ENCODE results near the gene MAPK12.

- no peak for TF ChIP-seq CTCF (IDR thresholded peaks at IDR 0.05; ENCODE audit: poor library complexity)
- TF ChIP-seq EZH2phosphoT487 (IDR thresholded peaks at IDR 0.05; ENCODE audit: low read depth, severe bottlenecking, unreplicated experiment) = no peak
- no peak for TF ChIP-seq EZH2 (IDR thresholded peaks at IDR 0.05; ENCODE audit: borderline replicate concordance)
Measured at GRCh38 chr22:50281957-50282356, 20.5 kb upstream of the MAPK12 start.

Data from hepatocyte (in vitro differentiated cells).